Measurements from ENCODE around the gene ABCC1. TPM values are rescaled to one million over a fixed set of nuclear protein-coding genes. Genes with fewer than 3 reads are reported as not detected.

The ABCC1 gene
- total and polyA plus RNA-seq, 2 donors from 2014 or later = 4.6 to 29.7 TPM

- peak overlapping the region in 1 of 2 donors; percentile 67 for H3K27ac ChIP-seq (ENCODE audit: low read depth in 2 of 2, low read length in 2 of 2)
- FAIRE-seq (no peak), DNase-seq (no peak)
- no peaks in the 10 kb centered on the region for H3K27me3 ChIP-seq (ENCODE audit: control insufficient read depth, insufficient read depth, low read length)
- H3K4me3 ChIP-seq (ENCODE audit: low read length in 3 of 3) = no peak overlapping the region
- H3K9ac ChIP-seq (ENCODE audit: low read length in 3 of 3) = no peak overlapping the region
- H3K36me3 ChIP-seq (ENCODE audit: control insufficient read depth in 2 of 3, insufficient read depth in 3 of 3, low read length in 3 of 3) = peaks cover 0 to 2% (median 0%) of the 10 kb centered on the region in 3 donors
- intact Hi-C loops (cut with DNase I) = no loop called here
- H3K9me3 ChIP-seq (ENCODE audit: control insufficient read depth in 2 of 3, insufficient read depth in 1 of 3, low read length in 3 of 3) = peaks cover 0 to 3% (median 0%) of the 10 kb centered on the region in 3 donors
- no peak for TF ChIP-seq CTCF (IDR thresholded peaks at IDR 0.05; ENCODE audit: borderline replicate concordance, extremely low read depth, insufficient read depth)
- no peaks in the 10 kb centered on the region for H3K4me1 ChIP-seq (ENCODE audit: control insufficient read depth in 2 of 3, insufficient read depth in 2 of 3, low read depth in 1 of 3, low read length in 3 of 3)
Measured at GRCh38 chr16:15976225-15976812, 26.9 kb downstream of the ABCC1 start.

- H3K4me1 ChIP-seq (ENCODE audit: control insufficient read depth in 2 of 3, insufficient read depth in 2 of 3, low read depth in 1 of 3, low read length in 3 of 3) = no peaks in the 10 kb centered on the region
- FAIRE-seq (no peak), DNase-seq (no peak)
- no peak overlapping the region for H3K4me3 ChIP-seq (ENCODE audit: low read length in 3 of 3)
- intact Hi-C loops (cut with DNase I) = no loop called here
- H3K36me3 ChIP-seq (ENCODE audit: control insufficient read depth in 2 of 3, insufficient read depth in 3 of 3, low read length in 3 of 3) = peaks cover 0 to 2% (median 0%) of the 10 kb centered on the region in 3 donors
- H3K9ac ChIP-seq (ENCODE audit: low read length in 3 of 3) = no peak overlapping the region
- TF ChIP-seq CTCF (IDR thresholded peaks at IDR 0.05; ENCODE audit: borderline replicate concordance, extremely low read depth, insufficient read depth) = no peak
- H3K27me3 ChIP-seq (ENCODE audit: control insufficient read depth, insufficient read depth, low read length) = no peaks in the 10 kb centered on the region
- peaks cover 0 to 3% (median 0%) of the 10 kb centered on the region in 3 donors for H3K9me3 ChIP-seq (ENCODE audit: control insufficient read depth in 2 of 3, insufficient read depth in 1 of 3, low read length in 3 of 3)
- H3K27ac ChIP-seq (ENCODE audit: low read depth in 2 of 2, low read length in 2 of 2) = peak overlapping the region in 1 of 2 donors; percentile 67
Measured at GRCh38 chr16:15976929-15977637, 27.7 kb downstream of the ABCC1 start.

GRCh38 chr16:15979801-15980200 is 30.4 kb downstream of the ABCC1 start:
- Histone ChIP-seq H3K4me3 (ENCODE audit: low read length in 3 of 3) (no peak overlapping the region), H3K36me3 (ENCODE audit: control insufficient read depth in 2 of 3, insufficient read depth in 3 of 3, low read length in 3 of 3) (peaks cover 0 to 2% (median 0%) of the 10 kb centered on the region in 3 donors), H3K9ac (ENCODE audit: low read length in 3 of 3) (no peak overlapping the region), H3K9me3 (ENCODE audit: control insufficient read depth in 2 of 3, insufficient read depth in 1 of 3, low read length in 3 of 3) (no peaks in the 10 kb centered on the region), H3K4me1 (ENCODE audit: control insufficient read depth in 2 of 3, insufficient read depth in 2 of 3, low read depth in 1 of 3, low read length in 3 of 3) (no peaks in the 10 kb centered on the region), H3K27me3 (ENCODE audit: control insufficient read depth, insufficient read depth, low read length) (no peaks in the 10 kb centered on the region), H3K27ac (ENCODE audit: low read depth in 2 of 2, low read length in 2 of 2) (no peak overlapping the region)
- FAIRE-seq (no peak), DNase-seq (no peak)
- no peak for TF ChIP-seq CTCF (IDR thresholded peaks at IDR 0.05; ENCODE audit: borderline replicate concordance, extremely low read depth, insufficient read depth)
- intact Hi-C loops (cut with DNase I) = no loop called here

Data from kidney (tissue), 14 donors.